Measurements from ENCODE around the gene FBXL5. TPM values are rescaled to one million over a fixed set of nuclear protein-coding genes. Genes with fewer than 3 reads are reported as not detected.

FBXL5 gene
- total RNA-seq, 1 donor from 2014 or later: 44.1 TPM

DNA sequence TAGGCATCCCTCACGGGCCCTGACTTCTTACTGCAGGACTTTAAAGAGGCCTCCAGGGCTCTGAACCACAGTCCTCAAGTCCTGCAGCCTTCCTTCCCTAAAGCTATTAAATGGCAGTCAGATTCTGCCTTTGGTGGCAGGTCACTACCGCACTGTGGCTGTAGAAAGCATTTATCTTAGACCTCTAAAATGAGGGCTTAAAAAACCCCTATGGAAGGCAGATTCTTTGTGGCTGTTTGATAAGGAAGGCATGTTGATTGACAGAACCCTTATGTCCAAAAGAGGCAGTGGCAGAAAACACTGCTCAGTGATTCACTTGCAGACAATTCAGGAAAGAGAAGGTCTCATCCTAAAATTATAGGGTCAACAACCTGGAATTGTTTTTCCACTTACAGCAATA is 79.2 kb downstream of the FBXL5 start:
- Histone ChIP-seq H3K36me3 (ENCODE audit: control insufficient read depth, insufficient read depth, low read length) (no peaks in the 10 kb centered on the region), H3K4me3 (ENCODE audit: low read depth, low read length) (no peak overlapping the region), H3K27me3 (ENCODE audit: control insufficient read depth, insufficient read depth, low read length) (no peaks in the 10 kb centered on the region)
- TF ChIP-seq, protein P1, sequence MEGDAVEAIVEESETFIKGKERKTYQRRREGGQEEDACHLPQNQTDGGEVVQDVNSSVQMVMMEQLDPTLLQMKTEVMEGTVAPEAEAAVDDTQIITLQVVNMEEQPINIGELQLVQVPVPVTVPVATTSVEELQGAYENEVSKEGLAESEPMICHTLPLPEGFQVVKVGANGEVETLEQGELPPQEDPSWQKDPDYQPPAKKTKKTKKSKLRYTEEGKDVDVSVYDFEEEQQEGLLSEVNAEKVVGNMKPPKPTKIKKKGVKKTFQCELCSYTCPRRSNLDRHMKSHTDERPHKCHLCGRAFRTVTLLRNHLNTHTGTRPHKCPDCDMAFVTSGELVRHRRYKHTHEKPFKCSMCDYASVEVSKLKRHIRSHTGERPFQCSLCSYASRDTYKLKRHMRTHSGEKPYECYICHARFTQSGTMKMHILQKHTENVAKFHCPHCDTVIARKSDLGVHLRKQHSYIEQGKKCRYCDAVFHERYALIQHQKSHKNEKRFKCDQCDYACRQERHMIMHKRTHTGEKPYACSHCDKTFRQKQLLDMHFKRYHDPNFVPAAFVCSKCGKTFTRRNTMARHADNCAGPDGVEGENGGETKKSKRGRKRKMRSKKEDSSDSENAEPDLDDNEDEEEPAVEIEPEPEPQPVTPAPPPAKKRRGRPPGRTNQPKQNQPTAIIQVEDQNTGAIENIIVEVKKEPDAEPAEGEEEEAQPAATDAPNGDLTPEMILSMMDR (IDR thresholded peaks at IDR 0.05; ENCODE audit: insufficient read depth, low read length, poor library complexity, severe bottlenecking): no peak
- DNase-seq (ENCODE audit: low read depth): no peak

DNA sequence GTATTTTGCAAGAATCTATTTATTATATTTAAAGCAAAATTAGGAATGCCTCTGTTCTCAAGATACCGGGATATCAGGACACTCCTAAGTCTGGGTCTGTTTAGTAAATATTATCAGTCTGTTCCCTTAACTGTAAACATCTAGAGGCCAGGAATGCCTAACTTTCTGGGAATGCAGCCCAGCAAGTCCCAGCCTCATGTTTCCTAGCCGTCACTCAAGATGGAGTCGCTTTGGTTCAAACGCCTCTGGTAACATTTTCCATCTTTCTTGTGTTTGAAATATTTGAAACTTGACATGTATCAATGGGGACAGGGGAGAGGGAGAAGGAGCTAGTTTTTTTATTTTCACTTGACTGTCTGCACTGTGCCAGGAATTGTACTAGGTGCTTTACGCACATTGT is 85.4 kb downstream of the FBXL5 start:
- TF ChIP-seq, protein P1 (IDR thresholded peaks at IDR 0.05; ENCODE audit: insufficient read depth, low read length, poor library complexity, severe bottlenecking): no peak
- Histone ChIP-seq H3K4me3 (ENCODE audit: low read depth, low read length) (no peak overlapping the region), H3K27me3 (ENCODE audit: control insufficient read depth, insufficient read depth, low read length) (no peaks in the 10 kb centered on the region), H3K36me3 (ENCODE audit: control insufficient read depth, insufficient read depth, low read length) (no peaks in the 10 kb centered on the region)
- DNase-seq (ENCODE audit: low read depth): no peak

DNA sequence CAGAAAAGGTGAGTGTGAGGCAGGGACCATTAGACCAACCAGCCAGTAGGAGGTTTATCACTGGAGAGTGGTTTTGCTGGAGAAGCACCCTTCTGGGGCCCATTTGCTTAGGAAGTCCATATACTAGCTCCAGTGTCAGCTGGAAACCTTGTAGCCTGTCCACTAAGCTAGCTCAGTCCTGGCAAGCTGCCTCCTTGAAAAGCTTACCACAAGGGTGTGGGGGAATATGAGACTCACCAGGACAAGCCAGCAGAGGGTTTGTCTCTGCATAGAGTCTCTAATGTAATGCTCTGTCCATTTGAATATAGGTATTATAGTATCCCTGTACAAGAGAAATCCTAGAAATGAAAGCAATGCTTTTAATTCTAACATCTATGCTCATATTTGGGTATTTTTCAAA is 86.3 kb downstream of the FBXL5 start:
- TF ChIP-seq, protein P1 (IDR thresholded peaks at IDR 0.05; ENCODE audit: insufficient read depth, low read length, poor library complexity, severe bottlenecking): no peak
- H3K27me3 ChIP-seq (ENCODE audit: control insufficient read depth, insufficient read depth, low read length): no peaks in the 10 kb centered on the region
- H3K36me3 ChIP-seq (ENCODE audit: control insufficient read depth, insufficient read depth, low read length): no peaks in the 10 kb centered on the region
- no peak for DNase-seq (ENCODE audit: low read depth)
- H3K4me3 ChIP-seq (ENCODE audit: low read depth, low read length): no peak overlapping the region

DNA sequence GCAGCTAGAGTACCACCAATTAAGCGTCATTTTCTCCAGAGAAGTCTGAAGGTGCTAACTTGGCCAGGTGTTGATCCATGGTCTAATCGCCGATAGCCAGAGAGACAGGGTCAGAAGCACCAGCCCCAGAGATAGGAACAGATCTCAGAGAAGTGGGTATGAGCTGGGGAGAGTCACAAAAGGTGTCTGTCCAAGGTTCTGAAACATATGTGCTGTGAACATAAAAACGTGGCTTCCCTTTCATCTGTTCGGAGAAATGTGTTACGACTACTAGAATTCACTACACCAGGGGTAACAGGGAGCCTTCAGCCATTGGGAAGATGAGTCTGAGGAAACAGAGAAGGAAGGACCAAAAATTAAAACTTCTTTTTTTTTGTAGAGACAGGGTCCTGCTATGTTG is 91.3 kb downstream of the FBXL5 start:
- DNase-seq (ENCODE audit: low read depth): no peak
- no peaks in the 10 kb centered on the region for H3K27me3 ChIP-seq (ENCODE audit: control insufficient read depth, insufficient read depth, low read length)
- TF ChIP-seq, protein P1 (IDR thresholded peaks at IDR 0.05; ENCODE audit: insufficient read depth, low read length, poor library complexity, severe bottlenecking): no peak

DNA sequence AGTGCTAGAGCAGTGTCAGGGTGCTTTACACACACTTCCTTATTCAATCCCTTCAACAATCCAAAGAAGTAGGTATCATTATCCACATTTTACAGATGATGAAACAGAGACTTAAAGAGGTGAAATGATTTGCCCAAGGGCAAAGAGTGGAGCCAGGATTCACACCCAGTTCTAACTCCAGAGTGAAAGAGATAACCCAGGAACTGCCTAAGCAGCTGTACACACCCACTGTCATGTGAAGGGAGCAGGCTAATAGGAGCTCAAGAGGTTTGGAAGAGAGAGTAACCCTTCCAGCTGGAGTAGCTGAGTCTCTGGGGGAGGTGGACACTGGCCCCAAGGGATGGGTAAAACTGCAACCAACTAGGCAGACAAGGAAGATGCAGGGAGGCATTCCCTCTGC is 92.5 kb downstream of the FBXL5 start:
- no peak for DNase-seq (ENCODE audit: low read depth)
- H3K36me3 ChIP-seq (ENCODE audit: control insufficient read depth, insufficient read depth, low read length): no peaks in the 10 kb centered on the region

More for the DNA sequence above, 91.3 kb downstream of the FBXL5 start:
- Histone ChIP-seq H3K36me3 (ENCODE audit: control insufficient read depth, insufficient read depth, low read length) (no peaks in the 10 kb centered on the region), H3K4me3 (ENCODE audit: low read depth, low read length) (no peak overlapping the region)

DNA sequence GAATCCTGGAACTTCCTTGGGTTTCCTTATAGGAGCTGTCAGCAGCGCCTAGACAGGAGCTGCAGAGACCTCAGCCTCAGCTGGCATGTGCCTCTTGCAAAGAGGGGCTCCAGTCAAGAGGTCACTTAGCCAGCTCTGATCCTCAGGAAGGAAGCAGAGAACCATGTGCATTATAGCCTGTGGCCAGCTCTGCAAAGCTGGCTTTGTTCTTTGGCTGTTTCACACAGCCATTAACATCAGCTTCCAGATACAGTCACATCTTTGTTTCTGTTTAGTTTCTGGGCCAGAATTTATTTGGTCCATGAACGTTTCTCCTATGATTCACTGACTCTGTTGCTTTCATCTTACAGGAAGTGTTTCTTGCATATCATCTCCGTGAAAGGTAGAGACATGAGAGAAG is 93.0 kb downstream of the FBXL5 start:
- Histone ChIP-seq H3K27me3 (ENCODE audit: control insufficient read depth, insufficient read depth, low read length) (no peaks in the 10 kb centered on the region), H3K36me3 (ENCODE audit: control insufficient read depth, insufficient read depth, low read length) (no peaks in the 10 kb centered on the region), H3K4me3 (ENCODE audit: low read depth, low read length) (no peak overlapping the region)
- TF ChIP-seq, protein P1 (IDR thresholded peaks at IDR 0.05; ENCODE audit: insufficient read depth, low read length, poor library complexity, severe bottlenecking): no peak
- DNase-seq (ENCODE audit: low read depth): no peak

More for the DNA sequence above, 92.5 kb downstream of the FBXL5 start:
- H3K27me3 ChIP-seq (ENCODE audit: control insufficient read depth, insufficient read depth, low read length): no peaks in the 10 kb centered on the region
- TF ChIP-seq, protein P1 (IDR thresholded peaks at IDR 0.05; ENCODE audit: insufficient read depth, low read length, poor library complexity, severe bottlenecking): no peak
- H3K4me3 ChIP-seq (ENCODE audit: low read depth, low read length): no peak overlapping the region

All from kidney epithelial cell (primary cell).